NCI-H2196 treated with DMSO at 0.1 percent for 48 hours (cell line): ENCODE data around the gene RNF44.
A peak's percentile ranks its signal among the peaks of the same experiment; 100 is the strongest.

Source experiments
- DNase-seq: peaks from one replicate; lab custom pipeline; 2025; ENCODE audit not compliant: unreplicated experiment; lab: John Stamatoyannopoulos, UW

The RNF44 gene

GRCh38 chr5:176535664-176536131 lies 1.5 kb downstream of the RNF44 start:
- DNase-seq = no peak

DNA sequence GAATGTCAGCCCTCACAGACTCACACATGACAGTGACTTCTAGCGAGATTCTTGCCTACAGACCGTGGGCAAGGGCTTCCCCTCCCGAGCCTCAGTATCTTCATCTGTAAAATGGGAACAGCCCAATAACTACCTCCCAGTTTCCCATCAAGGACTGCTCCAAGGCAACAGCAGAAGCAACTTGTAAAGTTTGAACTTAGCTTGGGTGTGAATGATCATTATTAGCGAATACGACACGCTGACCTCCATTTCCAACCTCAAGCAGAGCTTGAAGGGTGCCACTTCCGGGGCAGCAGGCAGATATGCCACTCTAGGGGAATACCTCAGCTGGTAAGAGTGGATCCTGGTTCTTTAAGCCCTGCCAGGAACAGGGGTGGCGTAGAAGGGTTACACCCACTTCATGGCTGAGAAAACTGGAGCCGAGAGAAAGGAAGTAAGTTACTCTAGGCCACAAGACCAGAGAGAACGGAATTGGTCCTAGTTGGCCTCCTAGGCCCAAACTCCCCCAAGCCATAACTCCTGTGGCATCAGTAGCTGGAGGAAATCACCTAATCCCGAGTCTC lies 2.0 kb downstream of the RNF44 start:
- no peak for DNase-seq

- peak; percentile 26 for DNase-seq
Measured at GRCh38 chr5:176534640-176535039, 2.6 kb downstream of the RNF44 start.

DNA sequence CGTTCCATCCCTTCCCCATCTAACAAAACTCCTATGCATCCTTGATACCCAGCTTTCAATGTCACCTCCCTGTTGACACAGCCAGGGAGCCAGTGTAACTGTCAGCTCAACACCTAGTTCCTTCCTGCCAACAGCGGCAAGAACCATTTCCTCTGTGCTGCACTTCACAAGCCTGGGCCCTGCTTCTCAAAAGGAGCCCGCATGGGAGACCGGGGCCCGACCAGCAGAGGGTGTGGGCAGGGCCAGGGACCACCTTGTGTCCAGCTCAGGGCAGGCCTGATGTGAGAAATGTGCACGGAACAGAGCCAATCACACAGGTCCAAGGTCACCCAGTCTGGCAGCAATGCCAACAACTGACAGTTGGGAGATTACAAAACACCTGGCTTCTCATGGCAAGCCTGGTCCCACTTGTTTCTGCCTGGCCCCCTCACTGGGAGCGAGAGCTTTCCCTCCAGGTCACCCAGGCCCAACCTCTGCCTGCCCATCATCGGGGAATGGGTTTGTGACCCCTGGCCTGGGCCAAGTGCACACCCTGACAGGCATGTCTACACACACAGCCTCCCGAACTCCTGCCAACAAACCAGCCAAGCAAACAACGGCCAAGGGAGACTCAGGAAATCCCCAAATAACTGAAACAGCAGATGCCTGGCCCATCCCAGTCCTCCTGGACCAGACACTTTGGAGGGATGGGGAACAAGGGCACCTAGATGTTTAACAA lies 3.1 kb downstream of the RNF44 start:
- DNase-seq = peak; percentile 27

DNA sequence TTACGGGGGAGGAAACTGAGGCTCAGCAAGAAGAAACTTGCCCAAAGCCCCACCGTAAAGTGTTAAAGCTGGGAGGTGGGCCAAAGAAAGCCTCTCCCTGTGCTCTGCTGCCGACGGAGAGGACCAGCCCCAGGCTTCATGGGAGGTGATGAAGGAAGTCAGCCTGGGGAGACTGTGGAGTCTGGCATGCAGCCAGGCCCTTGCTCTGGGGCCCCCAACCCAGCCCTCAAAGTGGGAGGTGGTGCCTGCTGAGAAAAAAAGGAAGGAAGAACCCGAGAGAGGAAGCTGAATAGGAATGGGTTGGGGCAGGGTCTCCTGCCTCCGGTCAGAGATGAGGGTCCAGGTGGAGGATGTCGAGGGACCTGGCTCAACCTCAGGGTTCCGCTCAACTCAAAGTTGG lies 3.8 kb downstream of the RNF44 start:
- no peak for DNase-seq

DNA sequence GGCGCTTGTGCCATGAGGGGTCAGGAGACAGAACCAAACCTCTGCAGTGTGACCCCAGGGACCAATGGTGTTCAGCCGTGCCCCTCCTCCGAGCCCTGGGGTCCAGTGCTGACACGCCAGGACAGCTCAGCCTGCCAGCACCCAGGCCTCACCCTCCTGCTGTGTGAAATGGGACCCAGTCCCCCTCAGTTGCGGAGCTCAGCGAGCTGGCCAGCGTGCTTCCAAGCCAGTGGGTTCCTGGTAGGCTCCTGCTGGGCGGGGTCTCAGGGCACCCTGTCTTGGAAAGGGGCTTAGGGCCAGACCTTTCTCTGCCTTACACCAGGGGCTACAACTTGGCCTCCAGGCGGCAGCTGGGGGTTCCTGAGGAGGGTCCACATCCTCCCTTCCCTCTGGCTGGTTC lies 4.4 kb downstream of the RNF44 start:
- DNase-seq = no peak

- DNase-seq = no peak
Measured at GRCh38 chr5:176531902-176532493, 5.2 kb downstream of the RNF44 start.

DNA sequence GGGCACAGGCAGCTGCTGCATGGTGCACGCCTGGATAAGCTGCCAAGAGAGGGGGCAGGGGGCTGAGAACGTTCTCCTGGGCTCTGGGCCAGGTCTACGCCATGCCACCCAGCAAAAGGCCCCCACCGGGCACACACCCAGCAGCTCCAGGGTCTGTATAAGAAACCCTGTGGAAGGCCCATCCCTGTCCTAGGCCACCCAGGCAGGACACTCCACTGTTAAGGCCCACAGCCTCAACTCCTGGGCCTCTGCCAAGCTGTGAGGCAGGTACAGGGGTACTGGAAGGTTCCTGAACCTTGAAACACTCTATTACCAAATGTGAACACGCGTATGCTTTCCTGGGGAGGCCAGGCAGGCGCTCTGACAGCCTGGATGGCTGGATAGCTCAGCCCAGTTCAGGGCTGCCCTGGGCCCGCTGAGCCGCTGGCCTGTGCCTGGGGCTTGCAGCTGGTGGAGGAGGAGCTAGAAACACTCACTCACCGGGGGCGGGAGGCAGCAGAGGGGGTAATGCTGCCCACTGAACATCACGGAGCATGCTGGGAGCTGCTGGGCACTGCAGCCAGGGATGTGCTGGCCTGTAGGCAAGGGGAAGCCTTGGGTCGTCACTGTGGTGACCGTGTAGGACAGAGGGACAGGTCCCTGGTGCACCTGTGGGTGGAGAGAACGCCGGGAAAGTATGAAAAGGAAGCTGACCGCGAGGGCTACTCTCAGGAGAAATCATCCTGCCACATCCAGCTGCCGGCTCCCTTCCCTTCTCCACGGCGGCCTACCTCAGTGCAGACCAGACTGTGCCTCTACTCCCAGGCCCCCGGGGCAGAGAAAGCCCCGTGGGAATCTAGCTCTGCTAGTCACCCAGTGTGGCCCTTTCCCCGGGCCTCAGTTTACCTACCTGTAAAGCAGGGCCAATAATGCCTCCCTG lies 6.0 kb downstream of the RNF44 start:
- DNase-seq = peak; percentile 14

DNA sequence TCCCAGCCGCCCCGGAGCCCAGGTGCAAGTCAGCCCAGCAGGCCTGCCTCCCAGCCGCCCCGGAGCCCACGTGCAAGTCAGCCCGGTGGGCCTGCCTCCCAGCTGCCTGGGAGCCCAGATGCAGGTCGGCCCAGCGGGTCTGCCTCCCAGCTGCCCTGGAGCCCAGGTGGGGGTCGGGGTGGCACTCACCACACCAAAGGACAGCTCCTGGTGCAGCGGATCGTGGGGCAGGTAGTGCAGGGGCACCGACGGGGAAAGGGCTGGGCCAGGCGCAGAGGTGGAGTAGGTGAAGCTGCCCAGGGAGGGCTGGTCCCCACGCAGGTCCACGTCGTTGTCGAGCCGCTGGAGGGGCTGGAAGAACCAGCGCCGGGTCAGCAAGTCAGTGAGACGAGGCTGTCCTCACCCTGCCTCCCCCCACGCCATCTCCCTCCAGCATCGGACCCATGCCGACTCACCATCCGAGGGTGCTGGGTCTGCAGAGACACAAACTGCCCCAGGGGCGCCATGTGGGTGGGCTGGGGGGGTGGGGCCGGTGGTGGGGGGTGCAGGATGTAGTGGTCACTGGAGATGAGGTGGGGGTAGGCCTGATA lies 6.7 kb downstream of the RNF44 start:
- DNase-seq = no peak

GRCh38 chr5:176529741-176530141 lies 7.5 kb downstream of the RNF44 start:
- DNase-seq = no peak

- no peak for DNase-seq
Measured at GRCh38 chr5:176529116-176529740, 8.0 kb downstream of the RNF44 start.

- DNase-seq = no peak
Measured at GRCh38 chr5:176528761-176529115, 8.5 kb downstream of the RNF44 start.

DNA sequence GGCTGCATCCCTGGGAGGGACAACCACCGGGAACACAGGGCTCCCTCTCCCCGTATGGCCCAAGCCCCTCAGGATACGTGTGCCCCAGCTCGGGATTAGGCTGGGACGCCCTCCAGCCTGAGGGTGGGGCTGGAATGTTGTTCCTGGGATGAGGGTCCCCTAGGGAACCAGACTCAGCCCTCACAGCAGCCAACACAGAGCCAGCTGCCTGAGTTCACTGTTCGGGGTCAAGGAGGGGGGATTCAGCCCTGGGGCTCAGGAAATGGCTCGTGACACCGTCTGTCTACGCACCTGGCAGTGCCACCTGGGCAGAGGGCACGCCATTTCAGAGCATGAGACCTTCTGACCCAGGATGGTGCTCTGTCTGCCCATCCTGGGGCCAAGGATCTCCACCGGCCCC lies 8.9 kb downstream of the RNF44 start:
- no peak for DNase-seq

GRCh38 chr5:176527246-176528222 lies 9.7 kb downstream of the RNF44 start:
- DNase-seq = no peak

DNA sequence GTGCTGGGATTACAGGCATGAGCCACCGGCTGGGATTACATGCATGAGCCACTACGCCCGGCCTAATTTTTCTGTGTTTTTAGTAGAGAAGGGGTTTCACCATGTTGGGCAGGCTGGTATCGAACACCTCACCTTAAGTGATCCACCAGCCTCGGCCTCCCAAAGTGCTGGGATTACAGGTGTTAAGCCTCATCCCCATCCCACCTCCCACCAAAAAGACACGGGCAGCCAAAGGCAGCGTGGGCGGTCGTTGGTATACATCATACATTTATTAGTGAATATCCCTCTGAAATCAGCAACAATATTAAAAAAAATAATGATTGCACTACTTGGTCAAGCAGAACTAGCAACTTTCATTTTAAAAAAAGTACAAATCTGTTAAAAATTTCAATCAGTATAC lies 10.7 kb downstream of the RNF44 start:
- DNase-seq = no peak

DNA sequence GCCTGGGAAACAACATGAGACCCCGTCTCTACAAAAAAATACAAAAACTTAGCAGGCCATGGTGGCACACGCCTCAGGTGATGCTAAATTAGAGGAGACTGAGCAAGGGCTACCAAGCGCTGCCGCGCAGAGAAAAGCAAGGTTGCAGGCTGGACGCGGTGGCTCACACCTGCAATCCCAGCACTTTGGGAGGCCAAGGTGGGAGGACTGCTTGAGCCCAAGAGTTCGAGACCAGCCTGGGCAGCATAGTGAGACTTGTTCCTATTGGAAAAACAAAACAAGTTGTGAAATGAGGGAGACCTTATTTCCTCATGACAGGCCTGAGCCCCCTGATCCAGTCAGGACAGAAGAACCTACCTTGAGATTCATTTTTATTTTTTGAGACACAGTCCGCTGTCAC lies 11.5 kb downstream of the RNF44 start:
- DNase-seq = no peak

DNA sequence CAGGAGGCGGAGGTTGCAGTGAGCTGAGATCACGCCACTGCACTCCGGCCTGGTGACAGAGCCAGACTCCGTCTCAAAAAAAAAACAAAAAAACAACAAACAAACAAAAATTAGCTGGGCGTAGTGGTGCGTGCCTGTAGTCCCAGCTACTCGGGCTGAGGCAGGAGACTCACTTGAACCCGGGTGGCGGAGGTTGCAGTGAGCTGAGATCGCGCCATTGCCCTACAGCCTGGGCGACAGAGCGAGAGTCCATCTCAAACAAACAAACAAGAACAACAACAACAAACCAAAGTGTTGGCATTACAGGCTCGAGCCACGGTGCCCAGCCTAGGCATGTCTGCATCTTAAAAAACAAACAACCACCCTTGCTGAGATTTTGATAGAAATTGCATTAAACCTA lies 12.2 kb downstream of the RNF44 start:
- DNase-seq = no peak

GRCh38 chr5:176524138-176524537 lies 13.1 kb downstream of the RNF44 start:
- DNase-seq = no peak

- DNase-seq = no peak
Measured at GRCh38 chr5:176521699-176522263, 15.4 kb downstream of the RNF44 start.
